Eye (tissue), 1 donor: ENCODE results near the gene COL9A3.

Experiments used
- DNase-seq: peaks from one replicate; pipeline ENCODE4 v3.0.0-alpha.2; 2015

COL9A3 gene

GRCh38 chr20:62778601-62779416 is 38.0 kb upstream of the COL9A3 start:
- no peak for DNase-seq

GRCh38 chr20:62779417-62779685 is 37.5 kb upstream of the COL9A3 start:
- DNase-seq, result no peak

- peak; percentile 62 for DNase-seq
These were observed 36.6 kb upstream of the COL9A3 start for GRCh38 chr20:62780204-62780603.

- DNase-seq, result no peak
These were observed 36.2 kb upstream of the COL9A3 start for GRCh38 chr20:62780696-62781095.

- DNase-seq, result no peak
These were observed 34.5 kb upstream of the COL9A3 start for GRCh38 chr20:62782149-62782892.

GRCh38 chr20:62782893-62783278 is 34.0 kb upstream of the COL9A3 start:
- no peak for DNase-seq

GRCh38 chr20:62784497-62784896 is 32.4 kb upstream of the COL9A3 start:
- no peak for DNase-seq

- no peak for DNase-seq
These were observed 31.5 kb upstream of the COL9A3 start for GRCh38 chr20:62785393-62785792.

GRCh38 chr20:62786157-62786556 is 30.7 kb upstream of the COL9A3 start:
- peak; percentile 80 for DNase-seq

GRCh38 chr20:62787321-62787720 is 29.5 kb upstream of the COL9A3 start:
- DNase-seq, result no peak

- DNase-seq, result no peak
These were observed 29.0 kb upstream of the COL9A3 start for GRCh38 chr20:62787866-62788265.

GRCh38 chr20:62788607-62789006 is 28.2 kb upstream of the COL9A3 start:
- DNase-seq, result no peak

GRCh38 chr20:62790075-62790474 is 26.8 kb upstream of the COL9A3 start:
- DNase-seq, result no peak

- DNase-seq, result peak; percentile 97
These were observed 25.3 kb upstream of the COL9A3 start for GRCh38 chr20:62791301-62792181.

GRCh38 chr20:62792182-62792939 is 24.5 kb upstream of the COL9A3 start:
- DNase-seq, result no peak

GRCh38 chr20:62792940-62793756 is 23.7 kb upstream of the COL9A3 start:
- no peak for DNase-seq

GRCh38 chr20:62793757-62794006 is 23.2 kb upstream of the COL9A3 start:
- DNase-seq, result no peak

- DNase-seq, result peak; percentile 98
These were observed 22.7 kb upstream of the COL9A3 start for GRCh38 chr20:62794007-62794724.

- DNase-seq, result peak; percentile 86
These were observed 21.7 kb upstream of the COL9A3 start for GRCh38 chr20:62795023-62795761.

GRCh38 chr20:62796699-62797491 is 20.0 kb upstream of the COL9A3 start:
- no peak for DNase-seq
